HG02642 (cell line): ENCODE measurements around the gene SMYD5.

ENCODE experiments used
- ATAC-seq: cut with Tn5 transposase; IDR thresholded peaks from one replicate; pipeline ENCODE4 v1.9.1; 2021; ENCODE audit warnings: mild to moderate bottlenecking; ENCODE audit not compliant: unreplicated experiment, poor library complexity

Gene SMYD5

GRCh38 chr2:73269686-73270465 is 55.8 kb downstream of the SMYD5 start:
- no peak for ATAC-seq

- ATAC-seq: no peak
These were observed 58.2 kb downstream of the SMYD5 start for GRCh38 chr2:73272270-73272669.
